NCI-H526 (cell line): ENCODE results near the gene RIN3.

ENCODE experiments used
- DNase-seq, 2 experiments: peaks; one replicate each; lab custom pipeline; 2025; lab: John Stamatoyannopoulos, UW

The RIN3 gene

GRCh38 chr14:92513204-92513965 lies at the start of gene RIN3:
RIN3 (plus strand) TSS chr14:92513781; CDS start chr14:92513933, 152 bp downstream.
- peak in 1 of 2 experiments; percentile 57 for DNase-seq

GRCh38 chr14:92464156-92464555 lies 49.4 kb upstream of the RIN3 start:
- DNase-seq, result no peak

- DNase-seq, result no peak
These were observed 48.9 kb upstream of the RIN3 start for GRCh38 chr14:92464716-92465115.

GRCh38 chr14:92465353-92466055 lies 48.1 kb upstream of the RIN3 start:
- DNase-seq, result no peak

- no peak for DNase-seq
These were observed 47.5 kb upstream of the RIN3 start for GRCh38 chr14:92466059-92466458.

- no peak for DNase-seq
These were observed 44.1 kb upstream of the RIN3 start for GRCh38 chr14:92469515-92469914.

GRCh38 chr14:92470215-92470614 lies 43.4 kb upstream of the RIN3 start:
- DNase-seq, result peak; percentile 75 to 78

GRCh38 chr14:92470811-92471210 lies 42.8 kb upstream of the RIN3 start:
- no peak for DNase-seq

- DNase-seq, result no peak
These were observed 41.7 kb upstream of the RIN3 start for GRCh38 chr14:92471919-92472318.

GRCh38 chr14:92472860-92473259 lies 40.7 kb upstream of the RIN3 start:
- DNase-seq, result no peak

- DNase-seq, result no peak
These were observed 40.2 kb upstream of the RIN3 start for GRCh38 chr14:92473261-92473968.

GRCh38 chr14:92473969-92474535 lies 39.5 kb upstream of the RIN3 start:
- DNase-seq, result no peak

GRCh38 chr14:92475037-92475436 lies 38.5 kb upstream of the RIN3 start:
- no peak for DNase-seq

- no peak for DNase-seq
These were observed 38.0 kb upstream of the RIN3 start for GRCh38 chr14:92475451-92476187.

GRCh38 chr14:92480856-92481255 lies 32.7 kb upstream of the RIN3 start:
- DNase-seq, result no peak

- no peak for DNase-seq
These were observed 32.2 kb upstream of the RIN3 start for GRCh38 chr14:92481386-92481785.

GRCh38 chr14:92481811-92482555 lies 31.6 kb upstream of the RIN3 start:
- no peak for DNase-seq

GRCh38 chr14:92482621-92483319 lies 30.8 kb upstream of the RIN3 start:
- no peak for DNase-seq

- no peak for DNase-seq
These were observed 29.3 kb upstream of the RIN3 start for GRCh38 chr14:92484132-92484823.

- DNase-seq, result no peak
These were observed 26.7 kb upstream of the RIN3 start for GRCh38 chr14:92486881-92487280.
